ENCODE results near the gene LCMT1.
A peak's percentile ranks its signal among the peaks of the same experiment; 100 is the strongest.
"Not testable (repeated sequence)": the region's sequence is repeated elsewhere in the genome, so short reads cannot be mapped to it uniquely, and the experiment has no call there.

Gene LCMT1

GRCh38 chr16:25109643-25110042, 1.9 kb upstream of the LCMT1 start:
- peak; percentile 93 for DNase-seq (ENCODE audit: low read depth)
- no peak overlapping the region for H3K4me3 ChIP-seq (ENCODE audit: low read length)
- TF ChIP-seq CTCF (conservative IDR thresholded peaks at IDR 0.05; ENCODE audit: low read length): no peak

GRCh38 chr16:25110387-25110947, 1.1 kb upstream of the LCMT1 start:
- no peak for TF ChIP-seq CTCF (conservative IDR thresholded peaks at IDR 0.05; ENCODE audit: low read length)
- DNase-seq (ENCODE audit: low read depth): no peak
- H3K4me3 ChIP-seq (ENCODE audit: low read length): peak overlapping the region; percentile 95

- no peak overlapping the region for H3K4me3 ChIP-seq (ENCODE audit: low read length)
- TF ChIP-seq CTCF (conservative IDR thresholded peaks at IDR 0.05; ENCODE audit: low read length): no peak
- DNase-seq (ENCODE audit: low read depth): no peak
Measured at GRCh38 chr16:25114121-25114520, 2.6 kb downstream of the LCMT1 start.

- no peak for DNase-seq (ENCODE audit: low read depth)
- no peak for TF ChIP-seq CTCF (conservative IDR thresholded peaks at IDR 0.05; ENCODE audit: low read length)
- H3K4me3 ChIP-seq (ENCODE audit: low read length): no peak overlapping the region
Measured at GRCh38 chr16:25118851-25119578, 7.5 kb downstream of the LCMT1 start.

- DNase-seq (ENCODE audit: low read depth): no peak
- H3K4me3 ChIP-seq (ENCODE audit: low read length): no peak overlapping the region
- TF ChIP-seq CTCF (conservative IDR thresholded peaks at IDR 0.05; ENCODE audit: low read length): no peak
Measured at GRCh38 chr16:25121824-25122600, 10.5 kb downstream of the LCMT1 start.

- no peak for TF ChIP-seq CTCF (conservative IDR thresholded peaks at IDR 0.05; ENCODE audit: low read length)
- no peak for DNase-seq (ENCODE audit: low read depth)
- no peak overlapping the region for H3K4me3 ChIP-seq (ENCODE audit: low read length)
Measured at GRCh38 chr16:25124503-25124902, 13.0 kb downstream of the LCMT1 start.

GRCh38 chr16:25126086-25126666, 14.6 kb downstream of the LCMT1 start:
- H3K4me3 ChIP-seq (ENCODE audit: low read length); DNase-seq (ENCODE audit: low read depth): not testable (repeated sequence)

Measured in AG10803 (cell line).